Testis (tissue), 2 donors: ENCODE measurements around the gene ARVCF.

Source experiments
- POLR2A ChIP-seq: fragments of 450-650 bp; IDR thresholded peaks from one replicate; pipeline ENCODE4 v1.6.1; 2017; ENCODE audit warnings: antibody characterized with exemption, mild to moderate bottlenecking, moderate library complexity
- TF ChIP-seq, protein P1 (sequence below), 3 experiments: fragments of 450-650 bp in 2 of 3; fragments of 200-600 bp in 1 of 3; sonication (generic) in 1 of 3; IDR thresholded peaks; one replicate each; pipeline ENCODE4 v1.5.1; 2016 to 2019; ENCODE audit warnings: antibody characterized with exemption in 3 of 3, mild to moderate bottlenecking in 2 of 3, moderate library complexity in 1 of 3

GRCh38 chr22:19970479-19971275, 45.9 kb downstream of the ARVCF start:
- no peak for TF ChIP-seq POLR2A
- TF ChIP-seq, protein P1, sequence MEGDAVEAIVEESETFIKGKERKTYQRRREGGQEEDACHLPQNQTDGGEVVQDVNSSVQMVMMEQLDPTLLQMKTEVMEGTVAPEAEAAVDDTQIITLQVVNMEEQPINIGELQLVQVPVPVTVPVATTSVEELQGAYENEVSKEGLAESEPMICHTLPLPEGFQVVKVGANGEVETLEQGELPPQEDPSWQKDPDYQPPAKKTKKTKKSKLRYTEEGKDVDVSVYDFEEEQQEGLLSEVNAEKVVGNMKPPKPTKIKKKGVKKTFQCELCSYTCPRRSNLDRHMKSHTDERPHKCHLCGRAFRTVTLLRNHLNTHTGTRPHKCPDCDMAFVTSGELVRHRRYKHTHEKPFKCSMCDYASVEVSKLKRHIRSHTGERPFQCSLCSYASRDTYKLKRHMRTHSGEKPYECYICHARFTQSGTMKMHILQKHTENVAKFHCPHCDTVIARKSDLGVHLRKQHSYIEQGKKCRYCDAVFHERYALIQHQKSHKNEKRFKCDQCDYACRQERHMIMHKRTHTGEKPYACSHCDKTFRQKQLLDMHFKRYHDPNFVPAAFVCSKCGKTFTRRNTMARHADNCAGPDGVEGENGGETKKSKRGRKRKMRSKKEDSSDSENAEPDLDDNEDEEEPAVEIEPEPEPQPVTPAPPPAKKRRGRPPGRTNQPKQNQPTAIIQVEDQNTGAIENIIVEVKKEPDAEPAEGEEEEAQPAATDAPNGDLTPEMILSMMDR (IDR thresholded peaks at IDR 0.05) = peak; percentile 55 to 89 (median 75)
